ENCODE results near the gene CLBA1. TPM values are rescaled to one million over a fixed set of nuclear protein-coding genes. Genes with fewer than 3 reads are reported as not detected.
A peak's percentile ranks its signal among the peaks of the same experiment; 100 is the strongest.

The CLBA1 gene
- total RNA-seq, 4 donors from 2014 or later: 2.4 to 8.8 (median 5.8) TPM

- Histone ChIP-seq H3K27ac (peak overlapping the region; percentile 90 to 98 (median 95)), H3K27me3 (no peaks in the 10 kb centered on the region), H3K9me3 (no peaks in the 10 kb centered on the region), H3K4me1 (peaks cover 9 to 98% (median 75%) of the 10 kb centered on the region in 3 donors), H3K36me3 (no peaks in the 10 kb centered on the region), H3K4me3 (peak overlapping the region; percentile 39 to 62)
- no peak for ATAC-seq
- TF ChIP-seq, protein P1, sequence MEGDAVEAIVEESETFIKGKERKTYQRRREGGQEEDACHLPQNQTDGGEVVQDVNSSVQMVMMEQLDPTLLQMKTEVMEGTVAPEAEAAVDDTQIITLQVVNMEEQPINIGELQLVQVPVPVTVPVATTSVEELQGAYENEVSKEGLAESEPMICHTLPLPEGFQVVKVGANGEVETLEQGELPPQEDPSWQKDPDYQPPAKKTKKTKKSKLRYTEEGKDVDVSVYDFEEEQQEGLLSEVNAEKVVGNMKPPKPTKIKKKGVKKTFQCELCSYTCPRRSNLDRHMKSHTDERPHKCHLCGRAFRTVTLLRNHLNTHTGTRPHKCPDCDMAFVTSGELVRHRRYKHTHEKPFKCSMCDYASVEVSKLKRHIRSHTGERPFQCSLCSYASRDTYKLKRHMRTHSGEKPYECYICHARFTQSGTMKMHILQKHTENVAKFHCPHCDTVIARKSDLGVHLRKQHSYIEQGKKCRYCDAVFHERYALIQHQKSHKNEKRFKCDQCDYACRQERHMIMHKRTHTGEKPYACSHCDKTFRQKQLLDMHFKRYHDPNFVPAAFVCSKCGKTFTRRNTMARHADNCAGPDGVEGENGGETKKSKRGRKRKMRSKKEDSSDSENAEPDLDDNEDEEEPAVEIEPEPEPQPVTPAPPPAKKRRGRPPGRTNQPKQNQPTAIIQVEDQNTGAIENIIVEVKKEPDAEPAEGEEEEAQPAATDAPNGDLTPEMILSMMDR (IDR thresholded peaks at IDR 0.05): no peak
- TF ChIP-seq POLR2A (IDR thresholded peaks at IDR 0.05) (no peak), POLR2AphosphoS5 (IDR thresholded peaks at IDR 0.05) (no peak), EP300 (IDR thresholded peaks at IDR 0.05) (no peak)
- WGBS, 2 donors (ENCODE audit: low coverage in 1 of 2): 83% methylated on average over 1 of the region's 10 CpGs; no CpG with 5 or more reads in 1 of the 2 donors
Observed at GRCh38 chr14:104969741-104970230, 15.8 kb upstream of the CLBA1 start.

GRCh38 chr14:104970231-104971068 lies 15.1 kb upstream of the CLBA1 start:
- H3K27ac ChIP-seq: peak overlapping the region; percentile 90 to 98 (median 95)
- TF ChIP-seq, protein P1 (IDR thresholded peaks at IDR 0.05): peak in 1 of 4 experiments; percentile 6
- TF ChIP-seq EP300 (IDR thresholded peaks at IDR 0.05): no peak
- TF ChIP-seq POLR2AphosphoS5 (IDR thresholded peaks at IDR 0.05): peak; percentile 75
- peak; percentile 38 to 50 for TF ChIP-seq POLR2A (IDR thresholded peaks at IDR 0.05)
- H3K27me3 ChIP-seq: no peaks in the 10 kb centered on the region
- H3K36me3 ChIP-seq: no peaks in the 10 kb centered on the region
- H3K4me3 ChIP-seq: peak overlapping the region; percentile 39 to 62
- ATAC-seq: peak; percentile 54
- H3K9me3 ChIP-seq: no peaks in the 10 kb centered on the region
- WGBS, 2 donors (ENCODE audit: low coverage in 1 of 2): 28 to 57% methylated on average over 2 to 5 of the region's 19 CpGs
- H3K4me1 ChIP-seq: peaks cover 9 to 100% (median 81%) of the 10 kb centered on the region in 3 donors

- WGBS, 2 donors (ENCODE audit: low coverage in 1 of 2): 93 to 100% methylated on average over 1 to 2 of the region's 12 CpGs
- TF ChIP-seq POLR2A (IDR thresholded peaks at IDR 0.05) (no peak), EP300 (IDR thresholded peaks at IDR 0.05) (no peak), POLR2AphosphoS5 (IDR thresholded peaks at IDR 0.05) (no peak)
- TF ChIP-seq, protein P1 (IDR thresholded peaks at IDR 0.05): no peak
- no peak overlapping the region for H3K4me3 ChIP-seq
- no peak for ATAC-seq
- peaks cover 13 to 100% (median 87%) of the 10 kb centered on the region in 3 donors for H3K4me1 ChIP-seq
- no peaks in the 10 kb centered on the region for H3K9me3 ChIP-seq
- no peaks in the 10 kb centered on the region for H3K36me3 ChIP-seq
- H3K27ac ChIP-seq: peak overlapping the region; percentile 90 to 98 (median 95)
- no peaks in the 10 kb centered on the region for H3K27me3 ChIP-seq
Observed at GRCh38 chr14:104971447-104972240, 13.9 kb upstream of the CLBA1 start.

- peaks cover 13 to 100% (median 87%) of the 10 kb centered on the region in 3 donors for H3K4me1 ChIP-seq
- peak overlapping the region; percentile 90 to 98 (median 95) for H3K27ac ChIP-seq
- H3K27me3 ChIP-seq: no peaks in the 10 kb centered on the region
- H3K9me3 ChIP-seq: no peaks in the 10 kb centered on the region
- ATAC-seq: peak; percentile 42
- TF ChIP-seq POLR2AphosphoS5 (IDR thresholded peaks at IDR 0.05): peak; percentile 46
- TF ChIP-seq POLR2A (IDR thresholded peaks at IDR 0.05): peak in 1 of 2 donors; percentile 22
- TF ChIP-seq, protein P1 (IDR thresholded peaks at IDR 0.05): peak in 1 of 4 experiments; percentile 35
- no peak for TF ChIP-seq EP300 (IDR thresholded peaks at IDR 0.05)
- no peaks in the 10 kb centered on the region for H3K36me3 ChIP-seq
- 20% methylated on average over 1 of the region's 28 CpGs; no CpG with 5 or more reads in 1 of the 2 donors for WGBS, 2 donors (ENCODE audit: low coverage in 1 of 2)
- peak overlapping the region in 1 of 2 donors; percentile 12 for H3K4me3 ChIP-seq
Observed at GRCh38 chr14:104972301-104973134, 13.1 kb upstream of the CLBA1 start.

All from gastroesophageal sphincter (tissue), 4 donors.